Adrenal gland (tissue), 12 donors: ENCODE data around the gene PLEKHN1. TPM values are rescaled to one million over a fixed set of nuclear protein-coding genes. Genes with fewer than 3 reads are reported as not detected.

ENCODE experiments used
- DNase-seq, 7 donors: peaks; one replicate each; pipeline ENCODE4 v3.0.0-alpha.2; 2019 to 2020
- H3K27ac ChIP-seq, 5 donors: fragments of 200-600 bp; sonication (generic) in 4 of 5; 1 replicate in 3 of 5; 2 replicates in 2 of 5; pipeline versions ENCODE4 v1.5.1 to v1.8.0; 2016 to 2020; ENCODE audit warnings: mild to moderate bottlenecking in 1 of 5
- H3K27me3 ChIP-seq: fragments of 200-600 bp; 2 replicates; pipeline ENCODE4 v1.8.0; 2021
- H3K36me3 ChIP-seq, 2 donors: fragments of 200-600 bp; replicated peaks in 1 of 2; 1 replicate in 1 of 2; 2 replicates in 1 of 2; pipeline versions ENCODE4 v1.5.1 to v1.8.0; 2018 to 2022
- H3K4me1 ChIP-seq, 2 donors: fragments of 200-600 bp; replicated peaks in 1 of 2; 1 replicate in 1 of 2; 2 replicates in 1 of 2; pipeline versions ENCODE4 v1.5.1 to v1.8.0; 2018 to 2021
- H3K4me3 ChIP-seq, 4 donors: fragments of 200-600 bp; sonication (generic) in 3 of 4; one replicate each; pipeline ENCODE4 v1.5.1; 2016 to 2018
- H3K9me3 ChIP-seq, 3 donors: fragments of 200-600 bp; sonication (generic) in 1 of 3; replicated peaks in 1 of 3; 1 replicate in 2 of 3; 2 replicates in 1 of 3; pipeline versions ENCODE4 v1.5.1 to v1.8.0; 2016 to 2021
- POLR2A ChIP-seq, 2 donors: fragments of 450-650 bp; IDR thresholded peaks; one replicate each; pipeline ENCODE4 v1.6.1; 2017; ENCODE audit warnings: antibody characterized with exemption in 2 of 2, mild to moderate bottlenecking in 2 of 2, moderate library complexity in 1 of 2
- whole genome bisulfite sequencing, 4 donors: extraction: QIAGEN DNeasy Blood & Tissue Kit in 2 of 4; methylation state at CpG; one replicate each; pipeline versions ENCODE4 v1.1.5 to v1.1.7; 2013 to 2017; 5-methylcytosine and 5-hydroxymethylcytosine counted together
- intact Hi-C, 2 donors: fragments of 100-400 bp; cut with DNase I; formaldehyde crosslinking; loops; one replicate each; pipeline versions ENCODE4 v1.14.1 to v1.15.0; 2022 to 2023
- polyA plus RNA-seq, 3 donors: library from polyadenylated mRNA; stranded (reverse); fragments of 200-250 nt in 2 of 3; fragments of 350-450 nt in 1 of 3; fragmentation: Illumina TruSeq in 1 of 3; extraction: RNeasy Lipid Tissue Mini Kit (QIAGEN cat#74804) in 1 of 3; gene quantifications; one replicate each; pipeline ENCODE4 v1.2.3, GENCODE V29; 2013 to 2014
- total RNA-seq, 9 donors: library from RNA; depleted of rRNA in 4 of 9; stranded (reverse); fragments of >200 nt in 4 of 9; fragments of 120-200 nt in 1 of 9; fragmentation: NEBNext Ultra II Directional in 1 of 9; extraction: Animal tissue kit (Norgen Biotek cat#: 25700) in 1 of 9; gene quantifications; one replicate each; pipeline versions ENCODE4 v1.1.0 to v1.2.4, GENCODE V29; 2013 to 2023
- TF ChIP-seq, protein P1 (sequence below), 6 experiments: fragments of 450-650 bp in 4 of 6; fragments of 200-600 bp in 2 of 6; sonication (generic) in 1 of 6; IDR thresholded peaks; 1 replicate in 5 of 6; 2 replicates in 1 of 6; pipeline versions ENCODE4 v1.5.1 to v1.8.0; 2016 to 2021; ENCODE audit warnings: antibody characterized with exemption in 6 of 6, mild to moderate bottlenecking in 2 of 6, moderate library complexity in 1 of 6
- donor health status: healthy with polysubstance abuse.
- donor health status: Bipolar disorder and iron deficiency.
- donor health status: DM: yes; HTN: yes; CAD: no.
- donor health status: DM: no; HTN: no; CAD: no.
- donor health status: DM: no; HTN: no; CAD: no.
- donor health status: DM: yes; HTN: yes; CAD: no.

Gene PLEKHN1
- total and polyA plus RNA-seq, 12 donors: 0.05 to 10.5 (median 1.3) TPM; not detected in 3

DNA sequence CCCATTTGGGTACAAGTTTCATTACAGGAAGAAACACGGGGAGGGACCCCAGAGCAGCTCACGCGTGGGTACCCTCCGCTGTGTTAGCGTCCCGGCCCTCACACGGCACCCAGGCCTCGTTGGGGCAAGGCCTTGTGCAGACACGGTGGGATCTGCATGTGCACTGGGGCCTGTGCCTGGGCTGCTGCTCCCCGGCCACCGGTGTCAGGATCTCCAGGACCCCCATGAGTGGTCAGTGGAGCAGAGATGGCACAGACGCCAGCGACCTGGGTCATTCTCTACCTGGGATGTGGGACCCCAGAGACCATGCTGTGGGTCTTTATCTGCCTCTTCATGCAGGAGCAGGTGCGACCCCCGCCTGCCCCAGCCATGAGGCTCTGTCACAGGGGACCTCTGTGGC, 47.9 kb upstream of the PLEKHN1 start:
- no peak for DNase-seq
- TF ChIP-seq, protein P1, sequence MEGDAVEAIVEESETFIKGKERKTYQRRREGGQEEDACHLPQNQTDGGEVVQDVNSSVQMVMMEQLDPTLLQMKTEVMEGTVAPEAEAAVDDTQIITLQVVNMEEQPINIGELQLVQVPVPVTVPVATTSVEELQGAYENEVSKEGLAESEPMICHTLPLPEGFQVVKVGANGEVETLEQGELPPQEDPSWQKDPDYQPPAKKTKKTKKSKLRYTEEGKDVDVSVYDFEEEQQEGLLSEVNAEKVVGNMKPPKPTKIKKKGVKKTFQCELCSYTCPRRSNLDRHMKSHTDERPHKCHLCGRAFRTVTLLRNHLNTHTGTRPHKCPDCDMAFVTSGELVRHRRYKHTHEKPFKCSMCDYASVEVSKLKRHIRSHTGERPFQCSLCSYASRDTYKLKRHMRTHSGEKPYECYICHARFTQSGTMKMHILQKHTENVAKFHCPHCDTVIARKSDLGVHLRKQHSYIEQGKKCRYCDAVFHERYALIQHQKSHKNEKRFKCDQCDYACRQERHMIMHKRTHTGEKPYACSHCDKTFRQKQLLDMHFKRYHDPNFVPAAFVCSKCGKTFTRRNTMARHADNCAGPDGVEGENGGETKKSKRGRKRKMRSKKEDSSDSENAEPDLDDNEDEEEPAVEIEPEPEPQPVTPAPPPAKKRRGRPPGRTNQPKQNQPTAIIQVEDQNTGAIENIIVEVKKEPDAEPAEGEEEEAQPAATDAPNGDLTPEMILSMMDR (IDR thresholded peaks at IDR 0.05): no peak
- no peak for TF ChIP-seq POLR2A (IDR thresholded peaks at IDR 0.05)
- 65 to 83% (median 75%) methylated on average over 8 to 15 of the region's 15 CpGs for WGBS, 4 donors
- no peaks in the 10 kb centered on the region for H3K36me3 ChIP-seq
- H3K27ac ChIP-seq: no peak overlapping the region
- H3K4me1 ChIP-seq: peaks cover 12 to 36% of the 10 kb centered on the region in 2 donors
- intact Hi-C loops: no loop called here
- no peak overlapping the region for H3K4me3 ChIP-seq
- H3K9me3 ChIP-seq: no peaks in the 10 kb centered on the region
- peaks cover 67% of the 10 kb centered on the region for H3K27me3 ChIP-seq

DNA sequence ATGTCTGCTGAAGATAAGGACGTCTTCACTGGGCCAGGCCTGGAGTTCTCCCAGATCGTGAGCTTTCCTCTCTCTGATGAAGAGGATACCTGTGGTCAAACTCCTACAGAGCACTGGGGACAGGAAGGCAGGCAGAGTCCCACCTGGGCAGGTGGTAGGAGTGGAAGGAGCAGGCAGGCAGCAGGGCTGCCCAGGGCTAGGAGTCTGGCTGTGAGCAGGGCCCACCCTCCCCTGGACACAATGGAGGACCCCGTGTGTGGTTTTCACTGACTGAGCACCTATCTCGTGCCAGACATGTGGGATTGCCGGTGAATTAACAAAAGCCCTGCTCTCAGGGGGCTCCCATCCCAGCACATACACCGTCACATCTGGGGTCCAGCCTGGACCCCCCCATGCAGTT, 47.4 kb upstream of the PLEKHN1 start:
- WGBS, 4 donors: 17 to 70% (median 54%) methylated on average over 2 to 6 of the region's 6 CpGs
- no peak for DNase-seq
- no peak overlapping the region for H3K4me3 ChIP-seq
- no peak for TF ChIP-seq POLR2A (IDR thresholded peaks at IDR 0.05)
- TF ChIP-seq, protein P1 (IDR thresholded peaks at IDR 0.05): no peak
- H3K4me1 ChIP-seq: peaks cover 14 to 39% of the 10 kb centered on the region in 2 donors
- intact Hi-C loops: no loop called here
- no peak overlapping the region for H3K27ac ChIP-seq
- no peaks in the 10 kb centered on the region for H3K9me3 ChIP-seq
- H3K27me3 ChIP-seq: peaks cover 64% of the 10 kb centered on the region
- H3K36me3 ChIP-seq: no peaks in the 10 kb centered on the region

DNA sequence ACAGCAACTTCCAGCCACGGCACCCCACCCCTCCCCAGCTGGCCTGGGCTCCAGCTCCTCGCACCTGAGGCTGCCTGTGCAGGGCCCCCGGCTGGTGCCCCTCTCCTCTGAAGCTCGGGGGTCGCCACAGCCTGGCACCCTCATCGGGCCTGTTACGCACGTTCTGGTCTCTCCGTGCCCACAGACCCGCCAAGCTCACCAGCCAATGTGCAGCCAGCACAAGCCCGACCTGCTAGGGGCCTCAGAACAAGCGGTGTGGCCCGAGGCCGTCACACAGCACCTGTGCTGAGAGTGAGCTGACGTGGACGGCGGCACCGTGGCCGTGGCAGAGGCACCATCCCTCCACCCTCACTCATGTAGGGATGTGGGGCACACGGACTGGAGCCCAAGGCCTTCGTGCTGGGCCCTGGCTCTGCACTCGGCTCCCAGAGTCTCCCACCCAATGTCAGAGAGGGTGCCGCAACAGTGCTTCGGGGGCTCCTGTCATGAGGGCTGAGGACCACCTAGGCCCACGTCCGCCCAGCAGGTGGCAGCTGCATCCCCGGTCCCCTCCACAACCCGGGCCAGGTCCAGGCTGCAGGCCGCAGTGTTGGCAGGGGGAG, 46.9 kb upstream of the PLEKHN1 start:
- WGBS, 4 donors: 77 to 88% (median 86%) methylated on average over 8 to 29 of the region's 29 CpGs
- no peak for TF ChIP-seq POLR2A (IDR thresholded peaks at IDR 0.05)
- TF ChIP-seq, protein P1 (IDR thresholded peaks at IDR 0.05): no peak
- intact Hi-C loops: no loop called here

DNA sequence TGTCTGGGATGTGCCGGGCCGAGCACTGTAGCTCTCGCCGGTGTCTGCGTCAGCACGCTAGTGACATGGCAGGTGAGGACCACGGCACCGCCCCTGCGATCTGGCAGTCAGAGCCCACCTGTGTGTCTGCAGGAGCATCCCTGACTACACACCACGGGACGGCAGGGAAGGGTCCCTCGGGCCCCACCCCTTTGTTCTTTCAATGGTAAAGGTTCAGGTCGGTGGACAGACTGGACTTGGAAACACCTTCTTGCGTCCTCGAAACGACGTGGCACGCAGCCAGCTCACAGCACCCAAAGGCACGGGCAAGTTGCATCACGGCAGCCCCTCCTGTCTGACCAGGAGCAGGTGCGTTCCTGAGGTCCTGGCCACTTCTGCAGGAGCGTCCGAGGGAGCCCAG, 46.3 kb upstream of the PLEKHN1 start:
- WGBS, 4 donors: 20 to 61% (median 53%) methylated on average over 3 to 23 of the region's 23 CpGs
- H3K4me3 ChIP-seq: no peak overlapping the region
- H3K27me3 ChIP-seq: peaks cover 63% of the 10 kb centered on the region
- intact Hi-C loops: no loop called here
- no peak overlapping the region for H3K27ac ChIP-seq
- no peak for TF ChIP-seq POLR2A (IDR thresholded peaks at IDR 0.05)
- TF ChIP-seq, protein P1 (IDR thresholded peaks at IDR 0.05): no peak
- no peak for DNase-seq
- H3K9me3 ChIP-seq: no peaks in the 10 kb centered on the region
- no peaks in the 10 kb centered on the region for H3K36me3 ChIP-seq
- H3K4me1 ChIP-seq: peaks cover 14 to 43% of the 10 kb centered on the region in 2 donors

More for the DNA sequence above, 46.9 kb upstream of the PLEKHN1 start:
- no peak for DNase-seq
- Histone ChIP-seq H3K27ac (no peak overlapping the region), H3K4me1 (peaks cover 14 to 39% of the 10 kb centered on the region in 2 donors), H3K4me3 (no peak overlapping the region), H3K9me3 (no peaks in the 10 kb centered on the region), H3K36me3 (no peaks in the 10 kb centered on the region), H3K27me3 (peaks cover 61% of the 10 kb centered on the region)
